HG02759 (cell line): ENCODE measurements around the gene CUBN.

Experiments used
- ATAC-seq: cut with Tn5 transposase; IDR thresholded peaks from one replicate; pipeline ENCODE4 v1.9.1; 2021; ENCODE audit warnings: mild to moderate bottlenecking, moderate library complexity; ENCODE audit not compliant: unreplicated experiment

Gene CUBN

GRCh38 chr10:17043586-17043985 is 86.0 kb downstream of the CUBN start:
- ATAC-seq = no peak

GRCh38 chr10:17041626-17042520 is 87.7 kb downstream of the CUBN start:
- no peak for ATAC-seq

GRCh38 chr10:17038627-17039026 is 91.0 kb downstream of the CUBN start:
- no peak for ATAC-seq

- no peak for ATAC-seq
These were observed 91.7 kb downstream of the CUBN start for GRCh38 chr10:17037910-17038309.

GRCh38 chr10:17035446-17035845 is 94.2 kb downstream of the CUBN start:
- ATAC-seq = no peak

GRCh38 chr10:17033529-17034260 is 95.9 kb downstream of the CUBN start:
- ATAC-seq = no peak

GRCh38 chr10:17031637-17032635 is 97.7 kb downstream of the CUBN start:
- no peak for ATAC-seq

GRCh38 chr10:17029581-17030271 is 99.9 kb downstream of the CUBN start:
- peak; percentile 32 for ATAC-seq

GRCh38 chr10:17029239-17029580 is 100.4 kb downstream of the CUBN start:
- no peak for ATAC-seq

GRCh38 chr10:17028798-17029197 is 100.8 kb downstream of the CUBN start:
- no peak for ATAC-seq

GRCh38 chr10:17026686-17027485 is 102.7 kb downstream of the CUBN start:
- ATAC-seq = peak; percentile 45

GRCh38 chr10:17025444-17026295 is 103.9 kb downstream of the CUBN start:
- ATAC-seq = no peak

GRCh38 chr10:17024461-17024860 is 105.2 kb downstream of the CUBN start:
- ATAC-seq = no peak

GRCh38 chr10:17023386-17024298 is 106.0 kb downstream of the CUBN start:
- peak; percentile 97 for ATAC-seq

GRCh38 chr10:17022896-17023295 is 106.7 kb downstream of the CUBN start:
- no peak for ATAC-seq

GRCh38 chr10:17022466-17022825 is 107.2 kb downstream of the CUBN start:
- no peak for ATAC-seq

- ATAC-seq = no peak
These were observed 107.8 kb downstream of the CUBN start for GRCh38 chr10:17021656-17022465.
